SIG-M5 treated with dmso at 0.1 percent for 504 hours (cell line): Measurements from ENCODE around the gene TRIM43.
"Not testable (repeated sequence)": the region's sequence is repeated elsewhere in the genome, so short reads cannot be mapped to it uniquely, and the experiment has no call there.

ENCODE experiments used
- DNase-seq: peaks from one replicate; lab custom pipeline; 2025; ENCODE audit not compliant: unreplicated experiment; lab: John Stamatoyannopoulos, UW

Gene TRIM43

GRCh38 chr2:95591701-95592100, at the start of gene TRIM43:
Gene TRIM43 (plus strand): TSS chr2:95592001. CDS start chr2:95594024, 2,023 bp downstream.
- not testable (repeated sequence) for DNase-seq

GRCh38 chr2:95551055-95551568, 40.7 kb upstream of the TRIM43 start:
- no peak for DNase-seq

GRCh38 chr2:95552911-95553310, 38.9 kb upstream of the TRIM43 start:
- DNase-seq, result no peak

GRCh38 chr2:95569170-95569569, 22.6 kb upstream of the TRIM43 start:
- DNase-seq, result no peak

GRCh38 chr2:95573866-95574265, 17.9 kb upstream of the TRIM43 start:
- DNase-seq, result no peak

- DNase-seq, result no peak
These were observed 17.3 kb upstream of the TRIM43 start for GRCh38 chr2:95574506-95574905.

- DNase-seq, result no peak
These were observed 15.9 kb upstream of the TRIM43 start for GRCh38 chr2:95575857-95576256.

- DNase-seq, result no peak
These were observed 13.3 kb upstream of the TRIM43 start for GRCh38 chr2:95578539-95578938.

- DNase-seq, result not testable (repeated sequence)
These were observed 8.3 kb upstream of the TRIM43 start for GRCh38 chr2:95583545-95583944.

GRCh38 chr2:95584321-95584720, 7.5 kb upstream of the TRIM43 start:
- peak; percentile 24 for DNase-seq

- DNase-seq, result not testable (repeated sequence)
These were observed 1.8 kb upstream of the TRIM43 start for GRCh38 chr2:95589777-95590536.

GRCh38 chr2:95592973-95593372, 1.2 kb downstream of the TRIM43 start:
- DNase-seq, result not testable (repeated sequence)

GRCh38 chr2:95595012-95595411, 3.2 kb downstream of the TRIM43 start:
- DNase-seq, result not testable (repeated sequence)

GRCh38 chr2:95601301-95601700, 9.5 kb downstream of the TRIM43 start:
- DNase-seq, result not testable (repeated sequence)

GRCh38 chr2:95602146-95602545, 10.3 kb downstream of the TRIM43 start:
- DNase-seq, result not testable (repeated sequence)

- DNase-seq, result not testable (repeated sequence)
These were observed 16.6 kb downstream of the TRIM43 start for GRCh38 chr2:95608356-95608755.

- not testable (repeated sequence) for DNase-seq
These were observed 18.0 kb downstream of the TRIM43 start for GRCh38 chr2:95609764-95610163.

- not testable (repeated sequence) for DNase-seq
These were observed 21.2 kb downstream of the TRIM43 start for GRCh38 chr2:95613048-95613447.

GRCh38 chr2:95622728-95623127, 30.9 kb downstream of the TRIM43 start:
- DNase-seq, result not testable (repeated sequence)

GRCh38 chr2:95630987-95631386, 39.2 kb downstream of the TRIM43 start:
- not testable (repeated sequence) for DNase-seq

- DNase-seq, result not testable (repeated sequence)
These were observed 41.9 kb downstream of the TRIM43 start for GRCh38 chr2:95633626-95634259.
